CD4-positive, CD25-positive, alpha-beta regulatory T cell (primary cell): ENCODE data around the gene TNRC18. TPM values are rescaled to one million over a fixed set of nuclear protein-coding genes. Genes with fewer than 3 reads are reported as not detected.
A peak's percentile ranks its signal among the peaks of the same experiment; 100 is the strongest.

Experiments
- ATAC-seq, 2 donors: fragments of 150-1000 bp; cut with Tn5 transposase; one replicate each; pipeline ENCODE4 v1.10.0; 2021; ENCODE audit warnings: low read depth in 2 of 2, moderate number of reproducible peaks in 2 of 2, moderate library complexity in 1 of 2
- DNase-seq, 3 donors: peaks; one replicate each; pipeline versions ENCODE4 v3.0.0 to v3.0.0-alpha.2; 2012 to 2022; ENCODE audit warnings: mixed read lengths in 1 of 3
- H3K27ac ChIP-seq: one replicate; pipeline ENCODE4 v1.7.0; 2013; ENCODE audit warnings: mild to moderate bottlenecking, low read length; ENCODE audit not compliant: insufficient read depth, poor library complexity, severe bottlenecking
- H3K27me3 ChIP-seq: one replicate; pipeline ENCODE4 v1.7.0; 2013; ENCODE audit warnings: low read length; ENCODE audit not compliant: control insufficient read depth, insufficient read depth
- H3K36me3 ChIP-seq: one replicate; pipeline ENCODE4 v1.7.0; 2013; ENCODE audit warnings: mild to moderate bottlenecking, low read length, moderate library complexity; ENCODE audit not compliant: control insufficient read depth, insufficient read depth
- H3K4me1 ChIP-seq: 2 replicates; pipeline ENCODE4 v1.7.0; 2013; ENCODE audit warnings: mild to moderate bottlenecking, low read length; ENCODE audit not compliant: insufficient read depth, control insufficient read depth, poor library complexity, severe bottlenecking
- H3K4me3 ChIP-seq: one replicate; pipeline ENCODE4 v1.7.0; 2013; ENCODE audit warnings: low read depth, mild to moderate bottlenecking, low read length, moderate library complexity
- H3K9me3 ChIP-seq, 2 experiments: 1 replicate in 1 of 2; 2 replicates in 1 of 2; pipeline ENCODE4 v1.7.0; 2013; ENCODE audit warnings: low read length in 2 of 2, mild to moderate bottlenecking in 1 of 2, moderate library complexity in 1 of 2; ENCODE audit not compliant: control insufficient read depth in 2 of 2
- H3K27ac Mint-ChIP-seq, 3 donors: one replicate each; pipeline ENCODE4 v1.8.0; 2020 to 2022; ENCODE audit warnings: mild to moderate bottlenecking in 3 of 3, mixed read lengths in 3 of 3, moderate library complexity in 2 of 3
- H3K27me3 Mint-ChIP-seq: one replicate; pipeline ENCODE4 v1.8.0; 2022; ENCODE audit warnings: mild to moderate bottlenecking, mixed read lengths
- H3K36me3 Mint-ChIP-seq: one replicate; pipeline ENCODE4 v1.8.0; 2020; ENCODE audit warnings: mixed read lengths
- H3K4me1 Mint-ChIP-seq, 4 donors: one replicate each; pipeline ENCODE4 v1.8.0; 2020 to 2022; ENCODE audit warnings: mixed read lengths in 4 of 4, mild to moderate bottlenecking in 1 of 4
- H3K4me3 Mint-ChIP-seq, 4 donors: one replicate each; pipeline ENCODE4 v1.8.0; 2020 to 2022; ENCODE audit warnings: mild to moderate bottlenecking in 4 of 4, mixed read lengths in 4 of 4, moderate library complexity in 3 of 4
- H3K9me3 Mint-ChIP-seq, 7 donors: one replicate each; pipeline ENCODE4 v1.8.0; 2020 to 2022; ENCODE audit warnings: mixed read lengths in 7 of 7, mild to moderate bottlenecking in 3 of 7, moderate library complexity in 2 of 7
- polyA plus RNA-seq, 4 donors: library from polyadenylated mRNA; unstranded; fragments of 300-500 nt; fragmentation: Illumina TruSeq; gene quantifications; one replicate each; pipeline ENCODE4 v1.2.3, GENCODE V29; 2021
- total RNA-seq: library from RNA; stranded (reverse); gene quantifications from one replicate; pipeline ENCODE4 v1.2.3, GENCODE V29; 2022

TNRC18 gene
- total and polyA plus RNA-seq, 5 donors from 2014 or later = 0.17 to 80.1 (median 0.60) TPM

DNA sequence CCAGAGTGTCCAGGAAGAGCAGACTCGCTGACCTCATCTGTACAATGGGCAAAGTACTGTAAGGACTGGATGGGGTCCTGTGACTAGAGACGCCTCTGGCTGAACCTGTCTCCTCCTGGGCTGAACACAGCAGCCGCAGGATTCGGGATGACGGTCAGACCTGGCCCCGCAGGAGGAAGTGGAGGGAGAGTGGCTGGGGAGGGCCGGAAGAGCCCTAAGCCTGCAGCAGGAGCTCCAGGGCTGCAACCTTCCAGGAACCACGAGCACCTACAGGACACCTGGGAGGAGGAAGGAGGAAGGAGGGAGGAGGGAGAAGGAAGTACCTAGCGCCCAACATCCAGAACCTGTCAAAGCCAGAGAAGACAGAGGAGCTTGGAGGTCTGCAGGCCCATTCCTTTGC lies 30.3 kb downstream of the TNRC18 start:
- H3K4me1 Mint-ChIP-seq = peaks cover 0 to 51% (median 18%) of the 10 kb centered on the region in 4 donors

DNA sequence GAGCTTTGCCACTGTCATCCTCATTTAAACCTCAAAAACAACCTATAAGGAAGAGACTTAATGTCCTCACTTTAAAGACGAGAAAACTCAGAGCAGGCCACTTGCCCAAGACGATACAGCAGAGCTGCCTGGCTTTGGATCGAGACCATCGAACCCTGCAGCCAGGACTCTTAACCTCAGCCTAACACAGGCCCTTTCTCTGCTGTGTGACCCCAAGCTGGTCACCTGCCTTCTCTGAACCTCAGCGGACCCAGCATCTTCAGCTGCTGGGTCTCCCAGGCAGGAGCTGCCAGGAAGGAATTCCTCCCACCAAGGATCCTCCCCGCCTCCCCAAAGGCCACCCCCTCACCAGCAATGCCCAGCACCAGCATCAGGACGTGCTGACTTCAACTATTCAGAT lies 32.7 kb downstream of the TNRC18 start:
- Histone ChIP-seq H3K27ac (no peak overlapping the region), H3K9me3 (no peaks in the 10 kb centered on the region), H3K27me3 (no peaks in the 10 kb centered on the region), H3K4me1 (peaks cover 15% of the 10 kb centered on the region), H3K36me3 (peaks cover 51% of the 10 kb centered on the region), H3K4me3 (no peak overlapping the region)
- H3K36me3 Mint-ChIP-seq = peaks cover 23% of the 10 kb centered on the region
- DNase-seq (no peak), ATAC-seq (no peak)
- no peaks in the 10 kb centered on the region for H3K27me3 Mint-ChIP-seq
- peak overlapping the region in 1 of 4 donors; percentile 38 for H3K4me3 Mint-ChIP-seq
- no peak overlapping the region for H3K27ac Mint-ChIP-seq
- peaks cover 0 to 42% (median 12%) of the 10 kb centered on the region in 4 donors for H3K4me1 Mint-ChIP-seq
- no peaks in the 10 kb centered on the region for H3K9me3 Mint-ChIP-seq

More for the DNA sequence above, 30.3 kb downstream of the TNRC18 start:
- peak overlapping the region in 3 of 4 donors; percentile 21 to 83 (median 62) for H3K4me3 Mint-ChIP-seq
- Histone ChIP-seq H3K9me3 (no peaks in the 10 kb centered on the region), H3K4me3 (no peak overlapping the region), H3K36me3 (peaks cover 39% of the 10 kb centered on the region), H3K27ac (no peak overlapping the region), H3K4me1 (peaks cover 34% of the 10 kb centered on the region), H3K27me3 (no peaks in the 10 kb centered on the region)
- DNase-seq (no peak), ATAC-seq (no peak)
- H3K27ac Mint-ChIP-seq = peak overlapping the region in 1 of 3 donors; percentile 51
- H3K9me3 Mint-ChIP-seq = no peaks in the 10 kb centered on the region
- no peaks in the 10 kb centered on the region for H3K27me3 Mint-ChIP-seq
- H3K36me3 Mint-ChIP-seq = peaks cover 18% of the 10 kb centered on the region

DNA sequence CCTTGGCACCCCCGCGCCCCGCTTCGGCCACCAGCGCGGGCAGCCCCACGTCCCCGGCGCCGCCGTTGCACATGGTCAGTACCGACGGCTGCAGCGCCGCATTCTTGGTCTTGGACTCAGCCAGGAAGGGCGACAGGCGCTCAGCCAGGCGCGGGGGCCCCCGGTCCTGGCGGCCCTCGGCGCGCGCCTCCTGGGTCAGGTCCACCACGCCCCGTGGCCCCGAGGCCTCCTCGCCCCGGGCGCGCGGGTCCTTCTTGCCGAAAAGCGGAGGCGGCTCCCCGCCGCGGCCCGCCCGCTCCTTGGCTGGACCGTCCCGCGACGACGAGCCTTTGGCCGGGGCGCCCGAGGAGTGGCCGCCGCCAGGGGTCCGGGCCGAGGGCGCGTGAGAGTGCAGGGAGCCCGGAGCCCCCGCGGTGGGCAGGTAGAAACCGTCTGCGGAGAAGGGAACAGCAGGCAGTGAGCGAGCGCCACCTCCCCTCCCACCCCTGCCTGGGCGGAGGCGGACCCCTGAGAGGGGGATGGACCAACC lies 34.7 kb downstream of the TNRC18 start:
- Mint-ChIP-seq H3K9me3 (no peaks in the 10 kb centered on the region), H3K27ac (no peak overlapping the region)

DNA sequence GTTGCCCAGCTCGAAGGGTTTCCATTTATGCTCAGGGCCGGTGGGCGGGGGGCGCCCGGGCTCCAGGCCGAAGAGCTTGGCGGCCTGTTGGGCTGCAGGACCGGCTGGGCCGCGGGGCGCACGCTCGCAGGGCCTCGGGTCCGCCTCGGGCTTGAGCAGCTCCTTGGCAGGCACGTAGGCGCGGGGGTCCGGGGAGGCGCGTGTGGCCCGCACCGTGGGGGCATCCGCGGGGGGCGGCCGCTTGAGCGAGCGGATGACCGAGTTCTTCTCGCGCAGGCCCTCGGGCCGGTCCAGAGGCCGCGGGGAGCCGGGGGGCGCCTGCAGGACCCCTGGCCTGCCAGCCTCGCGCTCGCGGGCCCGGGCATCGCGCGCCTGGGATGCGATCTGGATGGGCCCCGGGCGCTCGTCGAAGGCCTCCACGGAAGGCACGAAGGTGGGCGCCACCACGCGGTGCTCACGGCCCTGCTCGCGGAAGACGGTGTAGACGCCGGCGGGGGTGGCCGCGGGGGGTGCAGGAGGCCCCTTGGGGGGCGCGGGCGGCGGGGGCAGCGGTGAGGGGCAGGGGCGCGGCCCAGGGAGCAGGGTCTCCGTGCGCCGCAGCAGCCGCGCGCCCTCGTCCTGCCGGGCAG lies 35.2 kb downstream of the TNRC18 start:
- Histone ChIP-seq H3K27ac (no peak overlapping the region), H3K9me3 (no peaks in the 10 kb centered on the region), H3K36me3 (peaks cover 53% of the 10 kb centered on the region), H3K4me1 (peaks cover 11% of the 10 kb centered on the region), H3K27me3 (no peaks in the 10 kb centered on the region), H3K4me3 (no peak overlapping the region)
- no peak overlapping the region for H3K4me3 Mint-ChIP-seq
- peaks cover 18% of the 10 kb centered on the region for H3K36me3 Mint-ChIP-seq
- no peak for DNase-seq
- H3K4me1 Mint-ChIP-seq = peaks cover 0 to 37% (median 11%) of the 10 kb centered on the region in 4 donors
- no peaks in the 10 kb centered on the region for H3K27me3 Mint-ChIP-seq
- H3K27ac Mint-ChIP-seq = no peak overlapping the region
- no peak for ATAC-seq
- no peaks in the 10 kb centered on the region for H3K9me3 Mint-ChIP-seq

More for the DNA sequence above, 34.7 kb downstream of the TNRC18 start:
- Histone ChIP-seq H3K27me3 (no peaks in the 10 kb centered on the region), H3K4me3 (no peak overlapping the region), H3K9me3 (no peaks in the 10 kb centered on the region), H3K27ac (no peak overlapping the region), H3K4me1 (peaks cover 6% of the 10 kb centered on the region), H3K36me3 (peaks cover 58% of the 10 kb centered on the region)
- peaks cover 0 to 35% (median 14%) of the 10 kb centered on the region in 4 donors for H3K4me1 Mint-ChIP-seq
- no peak for ATAC-seq
- no peak overlapping the region for H3K4me3 Mint-ChIP-seq
- H3K27me3 Mint-ChIP-seq = no peaks in the 10 kb centered on the region
- DNase-seq = no peak
- peaks cover 21% of the 10 kb centered on the region for H3K36me3 Mint-ChIP-seq

DNA sequence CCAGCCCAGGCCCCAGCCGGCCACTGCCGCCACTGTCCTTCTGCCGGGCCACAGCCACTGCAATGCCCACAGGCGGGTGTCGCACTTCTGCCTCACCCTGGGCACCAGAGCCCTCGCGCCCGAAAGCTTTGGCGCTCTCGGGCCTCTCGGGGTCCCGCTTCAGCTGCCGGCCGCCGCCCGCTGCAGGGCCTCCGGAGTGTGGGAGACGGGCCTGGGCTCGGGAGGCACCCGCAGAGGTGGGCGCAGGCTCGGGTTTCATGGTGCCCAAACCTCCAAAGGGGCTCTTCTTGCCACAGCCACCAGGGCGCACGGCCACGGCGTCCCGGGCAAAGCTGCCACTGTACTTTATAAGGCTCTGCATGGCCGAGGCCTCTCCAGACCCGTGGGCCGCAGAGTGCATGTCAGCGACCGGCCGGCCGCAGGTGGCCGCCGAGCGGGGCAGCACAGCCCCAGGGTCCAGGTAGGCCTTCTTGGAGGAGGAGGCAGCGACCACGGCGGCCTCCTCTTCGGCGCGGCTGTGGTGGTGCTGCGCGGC lies 35.9 kb downstream of the TNRC18 start:
- Histone ChIP-seq H3K4me1 (peaks cover 17% of the 10 kb centered on the region), H3K36me3 (peaks cover 51% of the 10 kb centered on the region), H3K27ac (no peak overlapping the region), H3K27me3 (no peaks in the 10 kb centered on the region), H3K4me3 (no peak overlapping the region), H3K9me3 (no peaks in the 10 kb centered on the region)
- Mint-ChIP-seq H3K4me1 (peaks cover 0 to 37% (median 12%) of the 10 kb centered on the region in 4 donors), H3K4me3 (no peak overlapping the region), H3K9me3 (no peaks in the 10 kb centered on the region), H3K36me3 (peaks cover 12% of the 10 kb centered on the region), H3K27ac (no peak overlapping the region), H3K27me3 (no peaks in the 10 kb centered on the region)
- DNase-seq (no peak), ATAC-seq (no peak)

DNA sequence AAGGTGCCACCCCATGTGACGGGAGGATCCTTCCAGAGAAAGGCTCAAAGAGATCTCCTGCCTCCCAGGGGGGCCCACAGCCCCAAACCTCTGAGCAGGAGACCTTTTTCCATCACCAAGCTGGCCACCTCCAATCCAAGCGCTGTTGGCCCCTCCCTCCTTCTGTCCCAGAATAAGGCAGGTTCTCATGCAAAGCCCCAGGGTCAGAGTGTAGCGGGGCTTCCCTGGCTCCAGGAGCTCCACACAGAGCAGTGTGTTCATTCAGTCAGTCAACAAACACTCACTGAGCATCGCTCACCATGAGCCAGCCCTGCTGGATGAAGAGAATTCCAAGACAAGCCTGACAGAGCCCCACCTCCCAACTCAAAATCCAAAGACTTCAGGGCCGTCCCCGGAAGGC lies 39.0 kb downstream of the TNRC18 start:
- H3K9me3 Mint-ChIP-seq = no peaks in the 10 kb centered on the region
- ATAC-seq (no peak), DNase-seq (no peak)
- Histone ChIP-seq H3K4me1 (peaks cover 24% of the 10 kb centered on the region), H3K27me3 (no peaks in the 10 kb centered on the region), H3K9me3 (no peaks in the 10 kb centered on the region), H3K27ac (no peak overlapping the region), H3K4me3 (no peak overlapping the region), H3K36me3 (peaks cover 29% of the 10 kb centered on the region)
- H3K4me3 Mint-ChIP-seq = peak overlapping the region in 1 of 4 donors; percentile 43
- peaks cover 9% of the 10 kb centered on the region for H3K36me3 Mint-ChIP-seq
- no peak overlapping the region for H3K27ac Mint-ChIP-seq
- peaks cover 0 to 48% (median 18%) of the 10 kb centered on the region in 4 donors for H3K4me1 Mint-ChIP-seq
- H3K27me3 Mint-ChIP-seq = no peaks in the 10 kb centered on the region

DNA sequence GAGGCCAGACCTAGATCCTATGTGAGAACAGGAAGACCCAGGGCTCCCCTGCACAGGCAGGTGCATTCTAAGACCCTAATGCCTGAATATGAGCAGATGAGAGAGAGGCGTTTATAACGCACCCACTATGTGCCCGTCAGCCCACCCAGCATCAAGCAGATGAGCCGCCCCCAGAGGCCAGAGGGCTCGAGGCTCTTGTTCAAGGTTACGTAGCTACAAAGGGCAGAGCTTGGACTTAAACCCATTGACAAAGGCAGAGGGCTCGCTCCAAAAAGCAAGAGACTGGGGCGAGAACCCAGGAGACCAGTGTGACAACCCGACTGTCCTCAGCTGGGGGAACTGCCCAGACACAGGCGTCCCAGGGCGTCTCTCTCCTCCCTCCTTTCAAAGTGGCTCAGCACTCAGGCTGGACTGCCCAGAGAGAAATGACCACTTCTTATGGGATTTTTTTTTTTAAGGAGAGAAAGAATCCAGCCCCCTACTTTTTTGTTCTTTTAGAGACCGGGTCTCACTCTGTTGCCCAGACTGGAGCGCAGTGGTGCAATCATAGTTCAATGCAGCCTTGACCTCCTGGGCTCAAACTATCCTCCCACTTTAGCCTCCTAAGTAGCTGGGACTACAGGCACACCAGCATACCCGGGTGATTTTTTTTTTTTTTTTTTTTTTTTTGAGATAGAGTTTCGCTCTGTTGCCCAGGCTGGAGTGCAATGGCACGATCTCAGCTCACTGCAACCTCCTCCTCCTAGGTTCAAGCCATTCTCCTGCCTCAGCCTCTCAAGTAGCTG lies 40.1 kb downstream of the TNRC18 start:
- peak overlapping the region in 3 of 4 donors; percentile 48 to 75 (median 61) for H3K4me3 Mint-ChIP-seq
- DNase-seq = no peak
- Histone ChIP-seq H3K36me3 (peaks cover 28% of the 10 kb centered on the region), H3K27ac (no peak overlapping the region), H3K9me3 (no peaks in the 10 kb centered on the region), H3K27me3 (no peaks in the 10 kb centered on the region), H3K4me1 (peaks cover 24% of the 10 kb centered on the region), H3K4me3 (no peak overlapping the region)
- ATAC-seq = no peak
- H3K36me3 Mint-ChIP-seq = peaks cover 8% of the 10 kb centered on the region
- no peaks in the 10 kb centered on the region for H3K27me3 Mint-ChIP-seq
- peaks cover 0 to 48% (median 18%) of the 10 kb centered on the region in 4 donors for H3K4me1 Mint-ChIP-seq
- peak overlapping the region in 2 of 3 donors; percentile 59 to 65 for H3K27ac Mint-ChIP-seq
- no peaks in the 10 kb centered on the region for H3K9me3 Mint-ChIP-seq
